Measurements from ENCODE around the gene PPIL1.

Gene PPIL1

GRCh38 chr6:36834576-36835341, 39.8 kb downstream of the PPIL1 start:
- DNase-seq = peak in 2 of 3 experiments; percentile 10 to 34

- DNase-seq = no peak
These were observed 41.3 kb downstream of the PPIL1 start for GRCh38 chr6:36833182-36833789.

GRCh38 chr6:36832313-36832712, 42.3 kb downstream of the PPIL1 start:
- DNase-seq = no peak

- no peak for DNase-seq
These were observed 44.0 kb downstream of the PPIL1 start for GRCh38 chr6:36830577-36830976.

- DNase-seq = no peak
These were observed 44.6 kb downstream of the PPIL1 start for GRCh38 chr6:36829919-36830544.

GRCh38 chr6:36827261-36828079, 47.1 kb downstream of the PPIL1 start:
- peak in 1 of 3 experiments; percentile 5 for DNase-seq

- no peak for DNase-seq
These were observed 47.9 kb downstream of the PPIL1 start for GRCh38 chr6:36826520-36827227.

GRCh38 chr6:36825994-36826393, 48.6 kb downstream of the PPIL1 start:
- DNase-seq = no peak

- DNase-seq = no peak
These were observed 49.2 kb downstream of the PPIL1 start for GRCh38 chr6:36825452-36825851.

- DNase-seq = no peak
These were observed 50.4 kb downstream of the PPIL1 start for GRCh38 chr6:36824253-36824652.

GRCh38 chr6:36823421-36824096, 51.0 kb downstream of the PPIL1 start:
- no peak for DNase-seq

- peak in 2 of 3 experiments; percentile 42 to 75 for DNase-seq
These were observed 51.9 kb downstream of the PPIL1 start for GRCh38 chr6:36822506-36823269.

- DNase-seq = no peak
These were observed 52.8 kb downstream of the PPIL1 start for GRCh38 chr6:36821581-36822335.

GRCh38 chr6:36820700-36821580, 53.7 kb downstream of the PPIL1 start:
- DNase-seq = no peak

- DNase-seq = peak in 2 of 3 experiments; percentile 5 to 23
These were observed 55.8 kb downstream of the PPIL1 start for GRCh38 chr6:36818756-36819155.

- no peak for DNase-seq
These were observed 56.8 kb downstream of the PPIL1 start for GRCh38 chr6:36817847-36818246.

- DNase-seq = no peak
These were observed 57.3 kb downstream of the PPIL1 start for GRCh38 chr6:36817176-36817817.

GRCh38 chr6:36815962-36816735, 58.5 kb downstream of the PPIL1 start:
- DNase-seq = no peak
